H1 (cell line): ENCODE results near the gene PLEKHM3. TPM values are rescaled to one million over a fixed set of nuclear protein-coding genes. Genes with fewer than 3 reads are reported as not detected.

Source experiments
- CTCF ChIA-PET: fragments of 300-600 bp; sonication (Branson Sonifier 250); formaldehyde crosslinking; loops from one replicate; lab custom pipeline; 2021; ENCODE audit not compliant: partially characterized antibody; lab: Charles Lee
- POLR2A ChIA-PET: fragments of 300-600 bp; sonication (Branson Sonifier 250); formaldehyde crosslinking; loops from one replicate; lab custom pipeline; 2021; ENCODE audit warnings: inconsistent platforms; ENCODE audit not compliant: partially characterized antibody; lab: Charles Lee
- DNase-seq, 2 experiments: peaks; one replicate each; pipeline versions ENCODE4 v3.0.0 to v3.0.0-alpha.2; 2010 to 2022; ENCODE audit warnings: low spot score in 2 of 2, low read depth in 1 of 2, mixed read lengths in 1 of 2
- FAIRE-seq: peaks from 2 replicates; lab custom pipeline; 2011; peaks lifted over from hg19 to GRCh38; lab: Jason Lieb, UNC
- H2AFZ ChIP-seq: 2 replicates; pipeline ENCODE4 v1.8.1; 2012; ENCODE audit warnings: low read length, inconsistent platforms
- H2AK5ac ChIP-seq: 2 replicates; pipeline ENCODE4 v1.6.1; 2013; ENCODE audit warnings: low read depth, low read length
- H2BK120ac ChIP-seq: replicated peaks from 2 replicates; pipeline ENCODE3; 2013; ENCODE audit warnings: low read depth, low read length, inconsistent platforms
- H2BK12ac ChIP-seq: 2 replicates; pipeline ENCODE4 v1.6.1; 2013; ENCODE audit warnings: low read depth, low read length
- H2BK15ac ChIP-seq: 2 replicates; pipeline ENCODE4 v1.6.1; 2013; ENCODE audit warnings: low read length
- H2BK20ac ChIP-seq: 2 replicates; pipeline ENCODE4 v1.6.1; 2013; ENCODE audit warnings: low read length
- H2BK5ac ChIP-seq: 2 replicates; pipeline ENCODE4 v1.6.1; 2013; ENCODE audit warnings: low read depth, low read length
- H3K14ac ChIP-seq: 2 replicates; pipeline ENCODE4 v1.6.1; 2013; ENCODE audit warnings: inconsistent platforms; ENCODE audit not compliant: insufficient read length
- H3K18ac ChIP-seq: 2 replicates; pipeline ENCODE4 v1.6.1; 2013; ENCODE audit warnings: low read length; ENCODE audit errors: extremely low read depth
- H3K23ac ChIP-seq: 2 replicates; pipeline ENCODE4 v1.6.1; 2013; ENCODE audit warnings: inconsistent platforms; ENCODE audit not compliant: insufficient read length
- H3K23me2 ChIP-seq: 2 replicates; pipeline ENCODE4 v1.6.1; 2013; ENCODE audit warnings: low read depth, low read length
- H3K27ac ChIP-seq: 2 replicates; pipeline ENCODE4 v1.6.1; 2011; ENCODE audit warnings: low read depth, low read length, inconsistent platforms
- H3K27me3 ChIP-seq, 4 experiments: replicated peaks in 1 of 4; 1 replicate in 1 of 4; 2 replicates in 3 of 4; pipeline versions ENCODE4 v1.6.1 to v1.8.1; 2011 to 2013; ENCODE audit warnings: low read length in 3 of 4, mild to moderate bottlenecking in 3 of 4, inconsistent platforms in 2 of 4, mixed read lengths in 2 of 4, moderate library complexity in 1 of 4; ENCODE audit not compliant: control insufficient read depth in 3 of 4, insufficient read depth in 3 of 4; ENCODE audit errors: extremely low read depth in 1 of 4
- H3K36me3 ChIP-seq, 4 experiments: 2 replicates each; pipeline versions ENCODE4 v1.6.1 to v1.8.1; 2011 to 2013; ENCODE audit warnings: mild to moderate bottlenecking in 4 of 4, low read length in 3 of 4, moderate library complexity in 2 of 4, control low read depth in 1 of 4, inconsistent platforms in 1 of 4; ENCODE audit not compliant: insufficient read depth in 4 of 4, control insufficient read depth in 2 of 4
- H3K4ac ChIP-seq: replicated peaks from 2 replicates; pipeline ENCODE3; 2013; ENCODE audit warnings: low read length, low read depth, mixed read lengths, inconsistent platforms; ENCODE audit not compliant: insufficient read length
- H3K4me1 ChIP-seq, 4 experiments: replicated peaks in 1 of 4; 1 replicate in 1 of 4; 2 replicates in 3 of 4; pipeline versions ENCODE4 v1.6.1 to v1.8.1; 2011 to 2013; ENCODE audit warnings: low read length in 3 of 4, inconsistent platforms in 2 of 4, mixed read lengths in 1 of 4; ENCODE audit not compliant: insufficient read depth in 4 of 4, control insufficient read depth in 3 of 4
- H3K4me2 ChIP-seq, 2 experiments: 2 replicates each; pipeline versions ENCODE4 v1.6.1 to v1.8.1; 2011 to 2013; ENCODE audit warnings: low read depth in 2 of 2, low read length in 2 of 2, control low read depth in 1 of 2, inconsistent platforms in 1 of 2, mild to moderate bottlenecking in 1 of 2; ENCODE audit not compliant: insufficient read depth in 1 of 2
- H3K4me3 ChIP-seq, 4 experiments: fragments of 200-600, 300-600 bp in 1 of 4; sonication (generic), shearing (Covaris generic), sonication (Bioruptor Twin) in 1 of 4; 2 replicates each; pipeline versions ENCODE4 v1.5.1 to v1.8.1; 2011 to 2016; ENCODE audit warnings: low read length in 4 of 4, low read depth in 3 of 4, control low read depth in 2 of 4, inconsistent platforms in 2 of 4, mild to moderate bottlenecking in 2 of 4, mixed read lengths in 1 of 4, moderate library complexity in 1 of 4; ENCODE audit not compliant: insufficient read depth in 2 of 4; ENCODE audit errors: extremely low read depth in 1 of 4
- H3K56ac ChIP-seq: replicated peaks from 2 replicates; pipeline ENCODE3; 2013; ENCODE audit warnings: low read depth, mild to moderate bottlenecking, mixed read lengths, low read length, inconsistent platforms; ENCODE audit not compliant: insufficient read length
- H3K79me1 ChIP-seq: 2 replicates; pipeline ENCODE4 v1.6.1; 2013; ENCODE audit warnings: low read depth, low read length, control low read depth
- H3K79me2 ChIP-seq, 2 experiments: 2 replicates each; pipeline versions ENCODE4 v1.6.1 to v1.8.1; 2012 to 2013; ENCODE audit warnings: low read length in 2 of 2, mild to moderate bottlenecking in 2 of 2, inconsistent platforms in 1 of 2; ENCODE audit not compliant: insufficient read depth in 2 of 2, control insufficient read depth in 1 of 2
- H3K9ac ChIP-seq, 4 experiments: replicated peaks in 1 of 4; 1 replicate in 1 of 4; 2 replicates in 3 of 4; pipeline versions ENCODE4 v1.6.1 to v1.8.1; 2011 to 2013; ENCODE audit warnings: low read depth in 3 of 4, low read length in 3 of 4, control low read depth in 2 of 4, mild to moderate bottlenecking in 2 of 4, moderate library complexity in 2 of 4, inconsistent platforms in 1 of 4; ENCODE audit errors: extremely low read depth in 1 of 4
- H3K9me3 ChIP-seq, 2 experiments: 2 replicates each; pipeline versions ENCODE4 v1.6.1 to v1.8.1; 2012 to 2013; ENCODE audit warnings: mild to moderate bottlenecking in 2 of 2, moderate library complexity in 2 of 2, control low read depth in 1 of 2, inconsistent platforms in 1 of 2, low read depth in 1 of 2, low read length in 1 of 2, mixed read lengths in 1 of 2; ENCODE audit not compliant: insufficient read depth in 2 of 2
- H4K20me1 ChIP-seq, 2 experiments: replicated peaks in 1 of 2; 2 replicates each; pipeline versions ENCODE3 to v1.8.1; 2011 to 2013; ENCODE audit warnings: inconsistent platforms in 2 of 2, low read length in 2 of 2, mild to moderate bottlenecking in 1 of 2; ENCODE audit not compliant: insufficient read depth in 2 of 2, control insufficient read depth in 1 of 2
- H4K5ac ChIP-seq: 2 replicates; pipeline ENCODE4 v1.6.1; 2013; ENCODE audit warnings: low read length, low read depth, mixed read lengths, inconsistent platforms; ENCODE audit not compliant: insufficient read length
- H4K8ac ChIP-seq: 2 replicates; pipeline ENCODE4 v1.8.0; 2013; ENCODE audit warnings: mild to moderate bottlenecking, moderate library complexity, low read length, inconsistent platforms; ENCODE audit not compliant: insufficient read depth; ENCODE audit errors: extremely low read depth
- H4K91ac ChIP-seq: replicated peaks from 2 replicates; pipeline ENCODE3; 2013; ENCODE audit warnings: low read length, mixed read lengths, inconsistent platforms; ENCODE audit not compliant: insufficient read length
- CHD2 ChIP-seq: IDR thresholded peaks from 2 replicates; pipeline ENCODE4 v1.6.1; 2012; ENCODE audit warnings: low read length, improper control_type of control experiment
- EZH2 ChIP-seq: fragments of 200-600 bp; sonication (generic); IDR thresholded peaks from 2 replicates; pipeline ENCODE4 v1.7.1; 2012; ENCODE audit warnings: low read depth, mild to moderate bottlenecking, moderate library complexity, low read length, inconsistent platforms; ENCODE audit not compliant: severe bottlenecking
- HDAC6 ChIP-seq: IDR thresholded peaks from one replicate; pipeline ENCODE4 v1.7.1; 2012; ENCODE audit warnings: low read depth, mild to moderate bottlenecking, inconsistent platforms, low read length, moderate library complexity
- NANOG ChIP-seq: IDR thresholded peaks from 2 replicates; pipeline ENCODE4 v1.6.1; 2011; ENCODE audit warnings: low read length, low read depth, mild to moderate bottlenecking, inconsistent platforms; ENCODE audit not compliant: insufficient read depth, poor library complexity, severe bottlenecking
- POU5F1 ChIP-seq: IDR thresholded peaks from 2 replicates; pipeline ENCODE4 v1.6.1; 2011; ENCODE audit warnings: low read depth, mild to moderate bottlenecking, low read length, moderate library complexity
- RBBP5 ChIP-seq: IDR thresholded peaks from 2 replicates; pipeline ENCODE4 v1.7.1; 2012; ENCODE audit warnings: low read depth, mild to moderate bottlenecking, inconsistent platforms, low read length, moderate library complexity, borderline replicate concordance
- SRF ChIP-seq: IDR thresholded peaks from 2 replicates; pipeline ENCODE4 v1.6.1; 2011; ENCODE audit warnings: mild to moderate bottlenecking, low read depth, low read length, moderate library complexity
- YY1 ChIP-seq: IDR thresholded peaks from 2 replicates; pipeline ENCODE4 v1.6.1; 2011; ENCODE audit warnings: low read depth, mild to moderate bottlenecking, low read length
- WGBS, 2 experiments: shearing (Covaris generic) in 1 of 2; methylation state at CpG; one replicate each; pipeline versions ENCODE4 v1.1.6 to v1.1.7; 2013 to 2015; ENCODE audit warnings: low lambda C conversion rate in 2 of 2, mixed read lengths in 2 of 2, inconsistent platforms in 1 of 2, low coverage in 1 of 2, missing lambda C conversion rate in 1 of 2; ENCODE audit not compliant: insufficient replicate concordance in 2 of 2, insufficient coverage in 1 of 2, insufficient read length in 1 of 2; ENCODE audit errors: extremely low coverage in 1 of 2, missing lambda C conversion rate in 1 of 2; 5-methylcytosine and 5-hydroxymethylcytosine counted together
- polyA plus RNA-seq, 7 experiments: library from polyadenylated mRNA; depleted of rRNA in 3 of 7; stranded (reverse) in 5 of 7; unstranded in 2 of 7; fragments of >200 nt in 5 of 7; fragments of 200-250 nt in 2 of 7; gene quantifications; 1 replicate in 5 of 7; 2 replicates in 1 of 7; 4 replicates in 1 of 7; pipeline versions ENCODE4 v1.2.1 to v1.2.3, GENCODE V29; 2011 to 2013; ENCODE audit warnings: missing spikeins in 2 of 7, mixed read lengths in 2 of 7
- total RNA-seq: library from RNA; stranded (reverse); fragmentation: NEBNext Ultra II Directional; extraction: Animal tissue kit (Norgen Biotek cat#: 25700); gene quantifications from 2 replicates; pipeline ENCODE4 v1.2.1, GENCODE V29; 2021
- TF ChIP-seq, protein P1 (sequence below): IDR thresholded peaks from 2 replicates; pipeline ENCODE4 v1.6.1; 2012; ENCODE audit warnings: inconsistent platforms

PLEKHM3 gene
- total and polyA plus RNA-seq, 2 of the 8 experiments (the other 6 are each of a cell fraction or from before 2014, with no cell fraction given), result 2.3 to 5.8 TPM

DNA sequence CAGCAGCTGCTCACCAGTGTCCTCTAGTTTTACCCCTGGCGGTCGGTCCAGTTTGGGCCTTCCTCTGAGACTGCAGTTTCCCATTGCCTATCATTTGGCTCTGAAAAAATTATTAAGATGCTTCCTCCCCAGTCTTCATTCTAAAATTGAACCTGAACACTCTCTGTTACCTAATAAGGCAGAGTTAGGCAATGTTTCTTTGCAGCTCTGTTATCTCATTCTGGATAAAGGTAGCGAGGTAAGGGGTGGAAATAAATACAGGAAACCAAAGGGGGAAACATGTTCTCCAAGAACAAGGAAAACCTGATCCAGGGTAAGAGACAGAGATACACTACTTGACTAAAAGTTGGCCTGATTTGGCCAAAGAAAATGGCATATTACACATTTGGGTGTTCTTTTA lies 164.6 kb downstream of the PLEKHM3 start:
- H3K27me3 ChIP-seq, result no peaks in the 10 kb centered on the region
- no peak overlapping the region for H2BK12ac ChIP-seq
- POLR2A ChIA-PET, result no interaction called here
- H3K18ac ChIP-seq, result no peak overlapping the region
- no peak overlapping the region for H3K27ac ChIP-seq
- H2BK5ac ChIP-seq, result no peak overlapping the region
- no peak overlapping the region for H3K4me2 ChIP-seq
- no peak overlapping the region for H3K56ac ChIP-seq
- no peak overlapping the region for H2AFZ ChIP-seq
- no peaks in the 10 kb centered on the region for H3K36me3 ChIP-seq
- H2BK20ac ChIP-seq, result no peak overlapping the region
- WGBS, 2 experiments, result 96% methylated on average over 3 of the region's 3 CpGs; no CpG with 5 or more reads in 1 of the 2 experiments
- H3K79me1 ChIP-seq, result no peaks in the 10 kb centered on the region
- no peaks in the 10 kb centered on the region for H3K9me3 ChIP-seq
- H3K23me2 ChIP-seq, result no peaks in the 10 kb centered on the region
- no peak overlapping the region for H3K23ac ChIP-seq
- DNase-seq (no peak), FAIRE-seq (no peak)
- H2AK5ac ChIP-seq, result no peak overlapping the region
- no peaks in the 10 kb centered on the region for H3K79me2 ChIP-seq
- H4K20me1 ChIP-seq, result peaks cover 0 to 2% of the 10 kb centered on the region in 2 experiments
- no peak overlapping the region for H3K9ac ChIP-seq
- no peak overlapping the region for H3K14ac ChIP-seq
- TF ChIP-seq HDAC6 (no peak), POU5F1 (no peak), EZH2 (no peak), RBBP5 (no peak), YY1 (no peak), NANOG (no peak), CHD2 (no peak), SRF (no peak)
- TF ChIP-seq, protein P1, sequence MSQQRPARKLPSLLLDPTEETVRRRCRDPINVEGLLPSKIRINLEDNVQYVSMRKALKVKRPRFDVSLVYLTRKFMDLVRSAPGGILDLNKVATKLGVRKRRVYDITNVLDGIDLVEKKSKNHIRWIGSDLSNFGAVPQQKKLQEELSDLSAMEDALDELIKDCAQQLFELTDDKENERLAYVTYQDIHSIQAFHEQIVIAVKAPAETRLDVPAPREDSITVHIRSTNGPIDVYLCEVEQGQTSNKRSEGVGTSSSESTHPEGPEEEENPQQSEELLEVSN, result no peak
- H4K5ac ChIP-seq, result no peak overlapping the region
- no peaks in the 10 kb centered on the region for H3K4me1 ChIP-seq
- H3K4ac ChIP-seq, result no peak overlapping the region
- H2BK15ac ChIP-seq, result no peak overlapping the region
- CTCF ChIA-PET, result interaction anchor here (0.7 to 3.7 kb wide), 11 partner anchors 11 to 181 kb away, joined by 3 to 14 read pairs (median 4); no protein-coding TSS in a partner anchor
- H3K4me3 ChIP-seq, result no peak overlapping the region
- H2BK120ac ChIP-seq, result no peak overlapping the region
- no peak overlapping the region; the same call in 1 of the 2 replicates for H4K8ac ChIP-seq
- H4K91ac ChIP-seq, result no peak overlapping the region
